Fibroblast of skin of scalp (primary cell): ENCODE results near the gene SMIM27. TPM values are rescaled to one million over a fixed set of nuclear protein-coding genes. Genes with fewer than 3 reads are reported as not detected.
A peak's percentile ranks its signal among the peaks of the same experiment; 100 is the strongest.
"Not testable (repeated sequence)": the region's sequence is repeated elsewhere in the genome, so short reads cannot be mapped to it uniquely, and the experiment has no call there.

Experiments
- DNase-seq: peaks from one replicate; pipeline ENCODE4 v3.0.0-alpha.2; 2013
- polyA plus RNA-seq, 2 experiments: library from polyadenylated mRNA; unstranded; fragments of 120-200 nt; gene quantifications; one replicate each; pipeline ENCODE4 v1.2.1, GENCODE V29; 2013; ENCODE audit not compliant: insufficient read length in 2 of 2

SMIM27 gene, protein sequence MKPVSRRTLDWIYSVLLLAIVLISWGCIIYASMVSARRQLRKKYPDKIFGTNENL
- 8.0 TPM for polyA plus RNA-seq (2013, experiment 1 of 2; ENCODE audit: insufficient read length)
- polyA plus RNA-seq (2013, experiment 2 of 2; ENCODE audit: insufficient read length) = 7.1 TPM

DNA sequence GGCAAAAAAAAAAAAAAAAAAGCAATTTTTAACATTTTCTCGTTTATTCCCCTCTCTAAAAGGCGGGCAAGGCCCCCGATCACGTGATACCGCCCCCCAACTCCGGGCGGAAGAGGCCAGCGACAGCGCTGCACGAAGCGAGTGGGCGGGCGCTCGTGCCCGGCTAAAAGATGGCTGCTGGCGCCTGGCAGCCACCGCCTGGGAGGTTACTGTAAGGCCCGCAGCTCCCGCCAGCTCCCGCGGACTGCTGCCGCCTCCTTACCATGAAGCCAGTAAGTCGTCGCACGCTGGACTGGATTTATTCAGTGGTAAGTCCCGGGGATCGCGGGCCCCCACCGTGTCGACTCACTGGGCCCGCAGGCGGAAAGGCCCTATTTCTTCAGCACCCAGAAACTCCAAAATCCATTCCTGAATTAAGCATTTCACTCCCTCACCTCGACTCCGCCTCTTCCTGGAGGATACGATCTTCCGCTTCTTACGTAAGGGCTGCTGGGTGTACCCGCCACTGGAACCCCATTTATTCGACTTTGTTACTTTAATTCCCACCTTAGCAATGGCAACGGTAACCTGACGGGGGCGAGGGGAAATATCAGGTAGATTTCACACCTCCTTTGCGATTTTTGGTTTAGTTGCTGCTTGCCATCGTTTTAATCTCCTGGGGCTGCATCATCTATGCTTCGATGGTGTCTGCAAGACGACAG lies at the start of gene SMIM27, which contains the start of gene TOPORS:
TSS of gene SMIM27 (plus strand) at position 156 of the 701 bp plus-strand sequence. CDS start at position 264, 108 bp downstream.
TSS of gene TOPORS (minus strand) at position 415 of the 701 bp plus-strand sequence. CDS start at position 265, 150 bp downstream.
- DNase-seq = peak; percentile 90

GRCh38 chr9:32502464-32502863 lies 49.7 kb upstream of the SMIM27 start:
- DNase-seq = peak; percentile 74

GRCh38 chr9:32503008-32503407 lies 49.1 kb upstream of the SMIM27 start:
- DNase-seq = no peak

DNA sequence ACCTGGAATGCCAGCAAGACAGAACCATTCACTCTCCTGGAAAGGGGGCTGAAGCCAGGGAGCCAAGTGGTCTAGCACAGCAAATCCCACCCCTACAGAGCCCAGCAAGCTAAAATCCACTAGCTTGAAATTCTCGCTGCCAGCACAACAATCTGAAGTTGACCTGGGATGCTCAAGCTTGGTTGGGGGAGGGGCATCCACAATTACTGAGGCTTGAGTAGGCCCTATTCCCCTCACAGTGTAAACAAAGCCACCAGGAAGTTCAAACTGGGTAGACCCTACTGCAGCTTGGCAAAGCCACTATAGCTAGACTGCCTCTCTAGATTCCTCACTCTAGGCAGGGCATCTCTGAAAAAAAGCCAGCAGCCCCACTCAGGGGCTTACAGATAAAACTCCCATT lies 43.4 kb upstream of the SMIM27 start:
- no peak for DNase-seq

GRCh38 chr9:32516241-32516640 lies 35.9 kb upstream of the SMIM27 start:
- no peak for DNase-seq

DNA sequence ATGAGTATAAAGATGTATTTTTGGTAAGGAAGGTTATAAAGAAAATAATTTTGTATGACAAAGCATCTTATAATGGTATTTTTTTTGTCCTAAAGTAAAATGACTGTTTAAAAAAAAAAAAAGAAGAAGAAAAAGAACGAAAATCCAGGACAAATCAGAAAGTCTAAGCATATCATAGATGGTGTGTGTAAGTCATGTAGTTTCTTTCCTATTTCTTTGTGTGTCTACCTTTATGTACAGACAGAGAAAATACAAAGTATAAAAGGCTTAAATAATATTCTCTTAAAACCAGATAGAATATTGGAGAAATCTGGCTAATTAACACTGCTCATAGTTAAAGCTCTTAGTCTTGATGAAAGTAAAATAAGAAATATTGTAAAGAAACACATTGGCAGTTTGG lies 33.9 kb upstream of the SMIM27 start:
- DNase-seq = no peak

DNA sequence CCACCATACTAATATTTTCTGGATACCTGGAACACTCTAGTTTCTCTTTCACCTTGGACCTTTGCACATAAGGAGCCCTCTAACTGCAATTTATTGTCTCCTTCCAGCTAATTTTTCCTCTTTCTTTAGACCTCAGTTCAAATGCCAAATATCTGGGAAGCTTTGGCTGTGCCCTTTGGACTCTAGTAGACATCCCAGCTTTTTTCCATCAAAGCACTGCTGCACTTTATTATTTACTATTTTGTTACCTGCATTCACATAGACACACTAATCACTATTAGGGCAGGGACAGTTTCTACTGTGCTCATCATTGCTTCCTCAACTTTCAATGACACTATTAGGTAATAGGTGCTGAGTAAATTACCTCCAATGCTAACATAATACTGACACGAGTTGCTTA lies 28.2 kb upstream of the SMIM27 start:
- DNase-seq = no peak

DNA sequence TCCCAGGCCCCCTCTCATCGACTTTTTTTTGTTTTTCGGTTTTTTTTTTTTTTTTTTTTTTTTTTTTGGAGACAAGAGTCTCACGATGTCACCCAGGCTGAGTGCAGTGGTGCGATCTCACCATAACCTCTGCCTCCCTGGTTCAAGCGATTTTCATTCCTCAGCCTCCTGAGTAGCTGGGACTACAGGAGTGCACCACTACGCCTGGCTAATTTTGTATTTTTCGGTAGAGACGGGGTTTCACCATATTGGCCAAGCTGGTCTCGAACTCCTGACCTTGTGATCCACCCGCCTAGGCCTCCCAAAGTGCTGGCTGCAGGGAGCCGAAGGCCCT lies 27.6 kb upstream of the SMIM27 start:
- not testable (repeated sequence) for DNase-seq

DNA sequence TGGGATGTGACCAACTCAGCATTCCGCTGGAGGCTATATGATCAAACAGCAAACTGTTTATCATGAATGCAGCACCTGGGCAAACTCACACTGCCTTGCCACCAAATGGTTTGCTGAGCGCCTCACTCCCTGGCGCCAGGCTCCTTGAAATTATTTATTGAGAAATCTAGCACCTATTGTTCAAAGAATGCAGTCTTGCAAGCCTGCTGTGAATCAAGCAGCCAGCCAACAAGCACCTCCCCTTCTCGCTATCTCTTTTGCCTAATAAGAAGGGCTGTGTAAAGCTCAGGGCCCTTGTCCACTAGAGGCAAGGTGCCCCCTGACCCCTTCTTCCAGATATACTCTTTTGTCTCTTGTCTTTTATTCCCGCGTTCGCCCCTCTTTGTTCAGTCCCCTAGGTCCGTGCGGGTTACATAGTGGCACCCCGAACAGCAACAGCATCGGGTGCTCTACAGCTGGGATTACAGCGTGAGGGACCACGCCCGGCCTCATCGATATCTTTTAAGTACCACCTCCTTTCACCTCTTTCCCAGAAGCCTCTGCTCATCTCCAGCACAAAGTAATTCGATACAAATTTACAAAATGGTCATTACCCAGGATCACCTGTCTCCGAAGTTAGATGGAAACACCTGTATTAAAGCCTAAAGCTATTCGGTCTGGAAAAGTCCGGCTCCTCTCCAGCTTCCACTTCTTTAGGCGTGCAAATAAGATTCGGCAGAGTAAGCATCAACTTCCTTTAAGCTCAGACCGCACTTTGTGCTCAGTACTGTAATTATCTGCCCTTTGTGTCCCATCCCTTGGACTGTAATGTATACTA lies 27.0 kb upstream of the SMIM27 start:
- DNase-seq = no peak

- no peak for DNase-seq
Measured at GRCh38 chr9:32525709-32526030, 26.5 kb upstream of the SMIM27 start.

- peak; percentile 90 for DNase-seq
Measured at GRCh38 chr9:32526041-32526706, 26.0 kb upstream of the SMIM27 start, which contains the start of gene RIGI. Gene RIGI (minus strand): TSS chr9:32526196. CDS start chr9:32526166, 30 bp downstream.

- no peak for DNase-seq
Measured at GRCh38 chr9:32526707-32527048, 25.4 kb upstream of the SMIM27 start.

- DNase-seq = no peak
Measured at GRCh38 chr9:32533336-32533735, 18.8 kb upstream of the SMIM27 start.

DNA sequence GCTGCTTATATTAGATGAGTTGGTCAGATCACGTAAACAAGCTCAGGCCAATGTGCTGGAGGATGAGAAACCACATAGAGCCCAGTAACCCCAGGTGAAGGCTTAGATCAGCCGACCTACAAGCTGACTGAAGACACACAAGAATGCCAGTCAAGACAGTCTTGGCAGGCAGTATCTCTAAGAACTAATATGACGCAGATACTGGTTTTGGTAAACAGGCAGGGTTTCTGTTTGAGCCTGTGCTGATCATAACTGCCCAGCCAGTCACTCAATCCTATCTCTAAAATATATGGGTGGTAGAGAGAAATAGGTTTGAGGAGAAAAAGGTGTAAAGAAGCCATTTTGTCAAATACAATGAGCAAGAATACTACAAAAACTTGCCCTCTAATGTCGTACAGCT lies 18.3 kb upstream of the SMIM27 start:
- no peak for DNase-seq

DNA sequence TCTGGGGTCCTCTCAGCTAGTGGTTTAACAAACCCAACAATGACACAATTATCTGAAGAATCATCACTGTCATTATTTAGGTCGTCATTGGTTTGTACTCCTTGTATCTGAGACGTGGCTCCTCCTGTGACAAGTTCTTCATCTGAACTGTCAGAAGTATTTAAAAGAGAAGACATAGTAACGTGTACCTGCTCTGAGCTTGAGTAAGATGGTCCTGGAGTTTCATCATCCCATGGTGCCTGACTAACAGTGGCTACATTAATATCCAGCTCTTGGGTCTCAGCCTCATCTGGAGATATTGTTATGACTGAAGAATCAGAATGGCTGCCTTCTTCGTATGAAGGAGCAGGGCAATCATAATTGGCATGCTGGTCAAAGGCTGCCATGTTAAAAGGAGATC lies 9.1 kb upstream of the SMIM27 start:
- no peak for DNase-seq

GRCh38 chr9:32545884-32546283 lies 6.2 kb upstream of the SMIM27 start:
- no peak for DNase-seq

GRCh38 chr9:32548213-32548612 lies 3.9 kb upstream of the SMIM27 start:
- not testable (repeated sequence) for DNase-seq

- DNase-seq = peak; percentile 20
Measured at GRCh38 chr9:32550150-32550561, 2.0 kb upstream of the SMIM27 start.

DNA sequence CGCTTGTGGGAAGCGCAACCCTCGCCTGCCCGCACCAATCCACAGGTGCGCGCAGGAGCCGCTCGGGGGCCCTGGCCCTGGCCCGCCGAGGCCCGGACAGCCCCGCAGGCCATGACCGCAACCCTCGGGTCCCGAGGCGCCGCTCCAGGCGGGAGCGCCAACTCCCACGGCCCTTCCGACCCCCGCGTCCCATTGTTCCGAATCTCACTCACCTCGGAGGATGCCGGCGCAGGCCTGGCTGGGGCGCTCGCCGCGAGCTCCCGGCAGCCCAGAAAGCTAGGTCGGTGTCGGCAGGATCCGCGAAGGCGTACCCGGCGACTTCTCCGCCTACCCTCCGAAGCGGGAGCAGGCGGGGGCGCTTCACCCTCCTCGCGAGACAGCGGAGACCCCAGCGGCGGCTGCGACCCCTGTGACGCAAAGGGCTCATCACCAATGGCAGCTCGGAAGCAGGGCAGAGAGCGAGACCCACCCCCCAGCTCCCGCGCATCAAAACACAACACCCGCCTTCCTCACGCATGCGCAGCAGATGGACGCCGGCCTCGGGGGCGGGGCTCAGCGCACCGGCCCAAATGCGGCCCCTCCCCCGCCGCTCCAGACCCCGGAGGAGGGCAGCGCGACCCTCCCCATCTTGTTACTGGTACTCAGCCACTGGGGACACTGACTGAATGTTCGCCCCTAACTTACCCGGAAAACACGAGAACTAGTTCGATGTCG lies 1.4 kb upstream of the SMIM27 start:
- DNase-seq = peak; percentile 93

- DNase-seq = peak; percentile 58
Measured at GRCh38 chr9:32551276-32552051, 663 bp upstream of the SMIM27 start.

DNA sequence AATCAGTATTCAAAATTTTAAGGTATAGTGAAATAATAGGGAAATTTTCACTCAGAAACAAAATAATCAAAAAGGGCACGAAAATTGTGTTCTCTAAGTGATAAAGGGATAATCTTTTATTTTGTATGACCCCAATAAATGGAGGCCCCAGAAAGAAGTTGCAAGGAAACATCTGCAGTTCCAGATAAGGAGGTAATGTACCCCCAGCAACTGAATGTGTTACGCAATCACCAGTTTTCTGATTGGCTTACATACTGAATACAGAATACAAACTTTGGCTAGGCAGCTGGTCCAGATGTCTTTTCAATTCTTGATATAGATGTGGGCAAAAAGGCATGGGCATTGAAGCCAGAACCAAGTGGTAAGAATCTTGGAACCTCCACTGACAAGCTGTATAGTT lies 2.0 kb downstream of the SMIM27 start:
- no peak for DNase-seq

DNA sequence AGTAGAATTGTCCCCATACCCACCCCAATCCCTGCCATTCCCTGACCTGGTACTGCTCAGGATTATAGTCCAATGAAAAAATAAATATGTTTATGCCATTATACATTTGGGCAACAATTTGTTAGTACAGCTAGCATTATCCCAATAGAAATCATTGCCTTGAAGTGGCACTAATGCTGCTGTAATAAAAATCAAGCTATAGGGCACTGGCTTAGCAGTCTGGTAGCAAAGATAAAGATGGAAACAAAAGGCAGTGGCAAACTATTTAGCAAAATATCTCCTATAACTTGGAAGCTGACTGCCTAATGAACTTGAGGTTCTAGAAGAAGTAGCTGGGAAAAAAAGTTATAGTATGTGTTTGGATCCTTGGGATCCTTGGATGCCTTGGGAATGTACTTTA lies 2.5 kb downstream of the SMIM27 start:
- DNase-seq = no peak
